GM18526 (cell line): Measurements from ENCODE around the gene SNAPC2.

Experiments
- POLR2A ChIP-seq: IDR thresholded peaks from 3 replicates; pipeline ENCODE4 v1.6.1; 2011; ENCODE audit not compliant: insufficient read length; ENCODE audit errors: extremely low read depth

Gene SNAPC2

DNA sequence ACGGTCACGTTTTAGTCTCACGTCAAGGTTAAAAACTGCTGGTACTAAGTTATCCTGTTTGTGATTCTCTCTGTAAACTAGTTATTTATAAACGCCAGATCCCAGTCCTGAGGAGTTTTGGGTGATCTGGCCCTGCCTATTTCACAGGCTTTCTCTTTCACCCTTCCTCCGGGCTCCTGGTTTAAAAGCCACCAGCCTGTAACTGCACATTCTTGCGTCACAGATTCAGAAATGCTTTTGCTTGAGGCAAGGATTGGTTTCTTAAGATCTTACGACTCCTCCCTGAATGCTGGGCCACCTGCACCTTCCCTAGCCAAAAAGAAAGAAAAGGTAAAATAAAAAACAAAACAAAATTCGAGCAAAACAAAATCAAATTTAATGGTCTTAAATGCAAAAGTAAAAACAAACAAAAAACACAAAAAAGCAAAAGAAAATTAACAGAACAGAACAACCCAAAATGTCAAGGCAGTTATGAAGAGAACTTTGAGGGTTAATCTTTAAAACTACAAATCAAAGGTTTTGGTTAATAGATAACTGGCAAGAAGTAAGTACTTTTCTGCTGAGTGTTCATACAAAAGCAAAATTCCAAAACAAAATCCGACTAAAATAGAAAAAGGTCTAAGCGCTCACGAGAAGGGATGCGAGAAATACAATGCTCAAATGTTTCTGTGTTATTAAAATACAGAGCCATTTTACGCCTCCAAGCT lies 41.9 kb downstream of the SNAPC2 start:
- TF ChIP-seq POLR2A = no peak

DNA sequence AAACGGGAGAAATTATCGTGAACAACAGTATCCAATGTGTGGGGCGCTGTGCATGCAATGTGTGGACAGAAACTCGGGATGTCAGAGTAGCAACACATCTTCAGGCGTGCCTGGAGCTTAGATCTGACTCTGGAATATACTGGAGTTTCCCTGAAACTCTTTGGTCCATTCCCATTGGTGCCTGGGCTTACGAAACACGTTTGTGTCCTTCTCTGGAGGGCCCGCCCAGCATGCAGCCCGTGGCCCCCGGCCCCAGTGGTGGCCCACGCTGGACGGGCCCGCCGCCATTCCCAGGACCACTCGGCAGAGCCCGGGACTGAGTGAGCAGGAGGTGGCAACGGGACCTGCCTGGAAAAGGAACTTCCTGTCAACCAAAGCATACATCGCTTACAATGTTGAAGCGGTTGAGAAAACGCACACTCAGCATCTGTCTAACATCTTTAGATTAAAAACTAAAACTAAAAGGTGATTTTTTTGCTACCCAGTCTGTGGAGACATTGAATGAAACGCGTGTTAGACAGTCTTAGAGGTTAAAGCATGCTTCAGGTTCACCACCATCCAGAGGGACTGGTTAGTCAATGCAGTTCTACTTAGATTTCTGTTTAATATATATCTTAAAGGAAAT lies 42.6 kb downstream of the SNAPC2 start:
- no peak for TF ChIP-seq POLR2A

DNA sequence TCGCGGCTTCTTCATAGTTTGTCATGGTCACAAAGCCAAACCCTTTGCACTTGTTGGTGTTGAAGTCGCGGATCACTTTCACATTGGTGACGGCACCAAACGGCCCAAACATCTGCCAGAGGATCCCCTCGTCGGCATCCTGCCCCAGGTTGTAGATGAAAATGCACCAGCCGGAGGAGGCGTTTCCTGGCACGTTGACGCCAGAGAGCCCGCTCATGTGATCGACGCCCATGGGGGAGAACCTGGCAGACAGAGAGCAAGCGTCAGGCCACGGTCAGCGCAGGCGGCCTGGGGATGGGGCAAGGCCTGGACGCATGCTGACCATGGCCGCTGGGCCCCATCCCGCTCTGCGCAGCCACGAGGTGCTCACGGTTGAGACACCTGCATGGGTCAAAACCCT lies 43.4 kb downstream of the SNAPC2 start:
- no peak for TF ChIP-seq POLR2A

DNA sequence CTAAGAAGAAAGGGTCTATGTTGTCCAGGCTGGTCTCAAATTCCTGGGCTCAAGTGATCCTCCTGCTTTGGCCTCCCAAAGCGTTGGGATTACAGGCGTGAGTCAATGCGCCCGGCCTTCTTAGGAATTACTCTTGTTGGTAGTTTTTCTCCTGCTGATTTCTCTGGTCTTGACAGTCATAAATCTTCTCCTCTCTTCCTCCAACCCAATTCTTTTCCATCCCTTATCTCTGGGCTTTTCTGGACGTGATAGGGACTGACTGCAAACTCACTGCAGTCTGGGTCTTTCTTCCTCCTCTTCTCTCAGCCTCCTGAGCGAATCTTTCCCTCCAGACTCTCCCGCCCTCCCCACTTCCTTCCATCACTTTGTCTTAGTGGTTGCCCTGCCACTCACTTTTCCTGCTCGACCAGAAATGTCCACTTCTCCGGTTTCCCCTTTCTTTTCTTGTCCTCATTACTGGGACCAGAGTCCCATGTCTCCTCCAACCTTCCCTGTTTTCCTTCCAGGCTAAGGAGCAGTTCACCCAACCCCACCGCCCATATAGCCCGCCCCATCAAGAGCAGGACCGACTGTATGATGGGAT lies 45.2 kb downstream of the SNAPC2 start:
- no peak for TF ChIP-seq POLR2A

DNA sequence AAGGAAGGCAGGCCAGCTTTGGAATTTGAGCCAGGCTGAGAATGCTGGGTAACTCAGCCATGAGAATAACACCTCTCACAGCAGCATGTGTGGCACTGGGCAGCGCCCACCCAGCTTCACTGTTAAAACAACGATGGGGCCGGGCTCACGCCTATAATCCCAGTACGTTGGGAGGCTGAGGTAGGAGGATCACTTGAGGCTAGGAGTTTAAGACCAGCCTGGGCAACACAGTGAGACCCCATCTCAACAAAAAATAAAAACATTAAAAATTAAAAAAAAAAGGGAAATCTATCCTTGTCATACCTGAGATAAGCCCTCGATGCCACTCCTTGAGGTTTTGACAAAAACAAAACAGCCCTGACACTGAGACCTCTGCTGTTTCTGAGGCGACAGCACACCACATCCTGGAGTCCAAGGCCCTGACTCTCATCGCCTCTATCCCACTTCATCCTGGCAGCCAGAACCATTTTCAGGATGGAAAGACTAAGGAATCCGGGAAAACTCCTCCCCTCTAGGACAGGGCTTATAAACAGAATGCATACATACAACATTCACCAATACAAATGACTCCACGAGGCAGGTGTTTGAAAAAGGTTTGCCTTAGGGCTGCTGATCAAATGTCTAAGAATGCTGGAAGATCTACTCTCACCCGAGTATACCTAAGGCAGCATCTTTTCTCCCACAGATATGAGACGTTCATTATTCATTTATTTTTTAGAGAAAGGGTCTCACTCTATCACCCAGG lies 46.0 kb downstream of the SNAPC2 start:
- TF ChIP-seq POLR2A = no peak

DNA sequence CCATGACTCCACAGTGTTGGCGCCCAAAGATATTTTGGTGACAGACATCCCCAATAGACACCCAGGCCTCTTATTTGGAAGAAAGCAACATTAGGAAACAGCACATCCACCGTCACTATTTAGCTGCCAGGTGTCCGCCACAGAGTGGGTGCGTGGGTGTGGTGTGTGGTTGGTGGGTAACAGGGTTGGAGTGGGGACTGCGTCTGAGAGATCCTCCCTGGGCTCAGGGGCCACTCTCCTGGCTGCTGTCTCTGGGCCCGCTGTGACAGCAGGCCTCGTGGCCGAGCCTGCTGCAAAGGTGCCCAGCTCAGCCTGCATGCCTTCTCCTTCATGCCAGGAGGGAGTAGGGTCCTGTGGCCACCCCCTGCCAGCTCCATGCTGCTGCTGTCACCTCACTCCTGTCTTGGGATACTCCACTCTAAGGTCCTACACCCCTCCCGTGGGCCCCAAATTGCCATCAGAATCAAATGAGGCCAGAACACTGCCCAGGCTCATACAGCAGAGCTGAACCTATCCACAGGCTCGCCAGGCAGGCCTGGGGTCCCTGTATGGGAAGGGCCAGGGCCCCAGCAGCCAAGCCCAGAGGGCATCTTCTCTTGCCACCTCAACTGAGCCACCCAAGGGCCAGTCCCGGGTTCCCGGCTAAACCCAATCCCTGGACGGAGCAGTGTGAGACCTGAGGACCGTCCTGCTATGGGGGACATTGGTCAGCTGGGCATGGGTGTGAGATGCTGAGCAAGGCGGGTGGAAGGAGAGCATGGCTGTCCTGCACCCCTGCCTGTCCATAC lies 48.1 kb downstream of the SNAPC2 start:
- no peak for TF ChIP-seq POLR2A

DNA sequence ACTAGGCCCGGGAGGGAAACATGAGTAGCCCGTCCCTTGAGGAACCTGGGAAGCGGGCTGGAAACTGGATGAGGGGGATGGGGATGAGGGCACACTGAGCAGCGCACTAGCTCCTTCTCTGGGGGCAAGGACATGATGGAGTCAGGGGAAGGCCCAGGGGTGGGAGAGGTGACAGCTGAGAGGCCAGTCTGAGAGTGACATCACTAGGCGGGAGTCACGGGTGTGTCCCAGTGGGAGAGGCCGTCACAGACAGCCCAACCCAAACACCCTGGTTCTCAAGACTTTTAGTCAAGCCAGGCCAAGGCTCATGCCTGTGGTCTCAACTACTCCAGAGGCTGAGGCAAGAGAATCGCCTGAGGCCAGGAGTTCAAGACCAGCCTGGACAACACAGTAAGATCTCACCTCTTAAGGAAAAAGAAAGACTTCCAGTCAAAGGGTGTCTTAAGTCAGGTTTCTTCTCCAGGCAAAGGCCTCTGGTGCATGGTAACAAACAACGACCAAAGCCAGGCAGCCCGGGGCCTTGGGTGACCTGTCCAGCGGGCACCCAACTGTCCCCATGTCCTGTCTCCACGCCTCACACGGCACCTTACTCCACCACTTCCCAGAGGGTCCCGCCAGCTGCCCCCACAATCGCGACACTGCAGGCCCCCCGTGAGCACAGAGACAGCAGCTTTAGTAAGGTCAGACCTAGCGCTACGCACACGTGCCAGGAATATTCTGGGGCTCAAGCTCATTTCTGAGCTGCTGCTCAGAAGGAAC lies 48.8 kb downstream of the SNAPC2 start:
- TF ChIP-seq POLR2A = no peak

DNA sequence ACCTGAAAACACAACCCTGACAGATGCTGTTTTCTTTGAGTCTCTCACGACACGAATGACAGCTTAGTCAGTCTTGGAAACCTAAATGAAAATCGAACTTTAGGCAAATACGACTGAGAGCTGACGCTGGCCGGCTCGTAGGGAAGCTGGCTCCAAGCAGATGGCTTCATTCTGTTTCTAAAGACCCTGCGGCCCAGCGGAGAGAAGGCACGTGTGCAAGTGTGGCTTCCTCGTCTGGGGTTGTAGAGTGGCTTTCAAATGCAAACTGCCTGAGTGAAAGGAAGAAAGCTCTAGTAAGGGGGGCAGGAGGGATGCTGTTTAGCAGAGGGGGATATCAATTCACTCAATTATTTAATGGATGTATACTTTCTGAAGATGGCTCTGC lies 49.4 kb downstream of the SNAPC2 start:
- TF ChIP-seq POLR2A = no peak

DNA sequence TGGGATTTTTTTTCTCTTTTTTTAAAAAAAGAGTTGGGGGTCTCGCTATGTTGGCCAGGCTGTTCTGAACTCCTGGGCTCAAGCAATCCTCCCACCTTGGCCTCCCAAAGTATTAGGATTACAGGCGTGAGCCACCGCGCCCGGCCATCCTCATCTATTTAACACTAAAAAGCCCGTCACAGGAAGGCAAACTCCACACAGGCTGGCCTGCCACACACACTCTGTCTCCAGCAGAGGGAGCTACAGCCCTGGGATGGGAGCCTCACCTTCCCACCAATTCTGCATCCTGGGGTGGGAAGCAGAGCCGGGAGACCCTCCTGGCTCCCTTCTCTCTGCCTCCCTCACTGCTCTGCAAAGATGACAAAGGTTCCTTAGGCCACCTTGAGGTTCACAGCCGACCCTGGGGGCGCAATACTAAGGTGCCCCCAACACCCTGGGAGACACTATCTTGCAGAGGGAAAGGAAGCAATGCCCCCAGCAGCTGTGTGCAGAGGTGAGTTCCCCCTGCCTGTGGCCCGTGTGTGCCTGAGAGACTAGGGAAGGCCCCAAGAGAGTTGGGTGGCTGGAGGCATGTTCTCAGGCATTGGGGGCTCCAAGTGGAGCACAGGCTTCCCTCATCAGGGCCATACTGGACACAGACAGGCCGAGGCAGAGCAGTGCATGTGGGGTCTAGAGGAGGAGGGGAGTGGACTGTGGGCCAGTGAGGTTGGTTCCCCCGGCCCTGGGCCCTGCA lies 50.7 kb downstream of the SNAPC2 start:
- TF ChIP-seq POLR2A = no peak

DNA sequence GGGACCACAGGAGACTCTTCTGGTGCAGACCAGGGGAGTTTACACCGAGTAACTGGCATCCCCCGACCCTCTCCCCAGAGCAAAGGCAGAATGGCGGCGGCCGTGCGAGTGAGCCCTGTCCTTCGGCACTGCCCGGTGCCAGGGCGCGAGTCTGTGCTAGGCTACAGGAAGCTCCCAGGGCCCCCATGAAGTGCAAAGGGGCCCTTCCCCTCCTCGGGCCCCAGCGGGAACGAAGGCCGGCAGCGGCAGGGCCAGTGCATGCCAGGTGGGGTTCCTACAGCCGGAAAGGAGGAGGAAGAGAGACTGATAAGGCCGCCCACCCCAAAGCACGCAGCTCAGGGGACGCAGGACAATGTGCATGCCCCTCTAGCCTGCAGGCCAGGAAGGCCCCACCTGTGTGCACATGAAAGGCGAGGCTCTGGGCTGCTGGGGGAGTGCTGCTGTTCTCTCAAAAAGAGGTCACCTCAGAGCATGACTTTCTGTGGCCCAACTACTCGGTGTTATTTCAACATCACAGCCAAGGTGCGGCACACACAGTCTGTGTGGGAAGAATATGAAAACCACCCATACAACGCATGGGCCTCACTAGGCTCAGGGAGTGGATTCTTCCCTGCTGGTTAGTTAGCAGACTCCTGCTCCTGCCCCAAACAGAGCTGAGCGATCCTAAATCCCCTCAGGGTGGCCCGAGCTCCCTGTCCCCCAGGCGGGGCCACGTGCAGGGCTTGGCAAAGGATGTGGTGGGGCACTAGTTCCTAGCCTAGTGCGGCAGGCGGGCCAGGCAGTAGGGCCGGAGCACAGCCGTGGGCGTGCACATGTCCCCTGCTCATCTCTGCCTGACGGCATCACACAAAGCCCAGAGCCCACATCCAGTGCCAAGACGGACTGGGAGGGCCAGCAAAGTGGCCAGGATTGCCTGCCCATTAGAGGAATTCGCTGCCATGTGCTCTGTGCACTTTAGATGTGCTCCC lies 51.7 kb downstream of the SNAPC2 start:
- TF ChIP-seq POLR2A = no peak
